Cardiac muscle cell (in vitro differentiated cells and primary cell): ENCODE measurements around the gene S100A6. TPM values are rescaled to one million over a fixed set of nuclear protein-coding genes. Genes with fewer than 3 reads are reported as not detected.

Experiments
- DNase-seq, 2 donors: peaks; one replicate each; pipeline versions ENCODE4 v3.0.0 to v3.0.0-alpha.2; 2010 to 2017; ENCODE audit warnings: low read depth in 1 of 2, low spot score in 1 of 2
- H3K27ac ChIP-seq: fragments of 200-600 bp; sonication (generic); 2 replicates; pipeline ENCODE4 v1.5.1; 2016
- H3K27me3 ChIP-seq: fragments of 200-600 bp; sonication (generic); 2 replicates; pipeline ENCODE4 v1.6.0; 2016; ENCODE audit warnings: control low read depth
- H3K36me3 ChIP-seq: fragments of 200-600 bp; sonication (generic); 2 replicates; pipeline ENCODE4 v1.5.1; 2016; ENCODE audit warnings: control low read depth
- H3K4me1 ChIP-seq: fragments of 200-600 bp; sonication (generic); 2 replicates; pipeline ENCODE4 v1.8.1; 2017; ENCODE audit warnings: low read depth, mild to moderate bottlenecking, mixed run types
- H3K4me3 ChIP-seq: fragments of 200-600 bp; sonication (generic); 2 replicates; pipeline ENCODE4 v1.5.1; 2016; ENCODE audit warnings: mild to moderate bottlenecking
- H3K9me3 ChIP-seq: fragments of 200-600 bp; sonication (generic); 2 replicates; pipeline ENCODE4 v1.5.1; 2017; ENCODE audit warnings: low read depth, mild to moderate bottlenecking, control low read depth
- polyA plus RNA-seq: library from polyadenylated mRNA; unstranded; fragments of >200 nt; fragmentation: Nextera tagmentation; extraction: Ambion mirVana; gene quantifications from 2 replicates; pipeline ENCODE4 v1.2.1, GENCODE V29; 2016
- total RNA-seq: library from RNA; depleted of rRNA; stranded (reverse); fragments of >200 nt; gene quantifications from 2 replicates; pipeline ENCODE4 v1.2.3, GENCODE V29; 2016
- TF ChIP-seq, protein P1 (sequence below): IDR thresholded peaks from 2 replicates; pipeline ENCODE4 v1.5.1; 2012; ENCODE audit warnings: low read depth, mild to moderate bottlenecking, low read length

S100A6 gene
- total and polyA plus RNA-seq, 2 experiments from 2014 or later, result 23.1 to 40.7 TPM

- Histone ChIP-seq H3K27ac (no peak overlapping the region), H3K4me1 (peaks cover 30% of the 10 kb centered on the region), H3K36me3 (no peaks in the 10 kb centered on the region), H3K4me3 (no peak overlapping the region), H3K27me3 (no peaks in the 10 kb centered on the region), H3K9me3 (no peaks in the 10 kb centered on the region)
- TF ChIP-seq, protein P1, sequence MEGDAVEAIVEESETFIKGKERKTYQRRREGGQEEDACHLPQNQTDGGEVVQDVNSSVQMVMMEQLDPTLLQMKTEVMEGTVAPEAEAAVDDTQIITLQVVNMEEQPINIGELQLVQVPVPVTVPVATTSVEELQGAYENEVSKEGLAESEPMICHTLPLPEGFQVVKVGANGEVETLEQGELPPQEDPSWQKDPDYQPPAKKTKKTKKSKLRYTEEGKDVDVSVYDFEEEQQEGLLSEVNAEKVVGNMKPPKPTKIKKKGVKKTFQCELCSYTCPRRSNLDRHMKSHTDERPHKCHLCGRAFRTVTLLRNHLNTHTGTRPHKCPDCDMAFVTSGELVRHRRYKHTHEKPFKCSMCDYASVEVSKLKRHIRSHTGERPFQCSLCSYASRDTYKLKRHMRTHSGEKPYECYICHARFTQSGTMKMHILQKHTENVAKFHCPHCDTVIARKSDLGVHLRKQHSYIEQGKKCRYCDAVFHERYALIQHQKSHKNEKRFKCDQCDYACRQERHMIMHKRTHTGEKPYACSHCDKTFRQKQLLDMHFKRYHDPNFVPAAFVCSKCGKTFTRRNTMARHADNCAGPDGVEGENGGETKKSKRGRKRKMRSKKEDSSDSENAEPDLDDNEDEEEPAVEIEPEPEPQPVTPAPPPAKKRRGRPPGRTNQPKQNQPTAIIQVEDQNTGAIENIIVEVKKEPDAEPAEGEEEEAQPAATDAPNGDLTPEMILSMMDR, result no peak
- DNase-seq, result no peak
Measured at GRCh38 chr1:153549741-153550397, 14.1 kb upstream of the S100A6 start.

DNA sequence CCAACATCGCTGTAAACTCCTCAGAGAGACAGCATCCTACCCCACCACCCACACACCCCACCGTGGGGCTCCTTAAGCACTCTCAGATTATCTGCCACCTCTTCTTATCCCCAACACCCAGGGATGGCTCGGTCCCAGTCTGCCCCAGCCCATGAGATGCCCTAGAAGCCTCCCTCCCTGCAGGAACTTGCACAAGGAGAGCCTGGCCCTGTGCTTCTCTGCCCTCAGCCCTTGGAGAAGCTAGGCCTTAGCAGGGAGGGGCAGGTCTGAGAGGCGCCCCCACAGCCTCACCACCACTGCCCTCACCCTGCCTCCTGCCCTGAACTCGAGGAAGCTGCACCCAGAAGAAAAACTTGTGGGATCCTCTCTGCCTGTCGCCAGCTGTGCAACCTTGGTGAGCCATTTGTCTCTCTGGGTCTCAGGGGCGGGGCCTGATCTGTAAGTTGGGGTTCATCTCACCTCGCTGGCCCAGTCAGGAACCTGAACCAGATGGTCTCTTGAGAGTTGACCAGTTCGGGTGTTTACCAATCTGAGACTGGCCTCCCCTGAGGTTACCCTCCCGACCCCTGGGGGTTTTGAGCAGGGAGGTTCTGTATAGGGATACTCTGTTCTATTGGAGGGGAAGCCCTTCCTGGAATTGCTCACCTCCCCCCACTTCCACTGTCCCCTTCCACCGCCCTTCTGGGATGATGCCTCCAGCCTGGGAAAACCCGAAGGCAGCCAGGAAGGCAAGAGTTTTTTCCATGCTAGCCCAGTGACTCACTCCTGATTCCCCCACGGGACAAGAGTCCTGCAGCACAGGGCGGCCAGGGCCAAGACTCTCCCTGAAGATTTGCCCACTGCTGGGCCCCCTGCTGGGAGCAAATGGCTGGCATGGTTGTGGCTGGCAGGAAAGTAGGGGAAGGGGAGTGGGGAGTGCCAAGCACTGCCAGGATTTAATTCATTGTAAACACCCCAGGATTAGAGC lies 13.2 kb upstream of the S100A6 start, which contains the start of gene S100A3:
Gene S100A3, minus strand, starts transcription at position 537 of the 967 bp plus-strand sequence. CDS start 773 bp downstream, outside the sequence.
- no peak within 1 kb of the TSS for H3K4me3 ChIP-seq
- no peaks in the 10 kb centered on the region for H3K27me3 ChIP-seq
- no peaks in the 10 kb centered on the region for H3K36me3 ChIP-seq
- DNase-seq, result peak in 1 of 2 donors; percentile 90
- H3K9me3 ChIP-seq, result no peaks in the 10 kb centered on the region
- H3K27ac ChIP-seq, result no peak within 1 kb of the TSS
- TF ChIP-seq, protein P1, result peak; percentile 41
- peaks cover 34% of the 10 kb centered on the region for H3K4me1 ChIP-seq

DNA sequence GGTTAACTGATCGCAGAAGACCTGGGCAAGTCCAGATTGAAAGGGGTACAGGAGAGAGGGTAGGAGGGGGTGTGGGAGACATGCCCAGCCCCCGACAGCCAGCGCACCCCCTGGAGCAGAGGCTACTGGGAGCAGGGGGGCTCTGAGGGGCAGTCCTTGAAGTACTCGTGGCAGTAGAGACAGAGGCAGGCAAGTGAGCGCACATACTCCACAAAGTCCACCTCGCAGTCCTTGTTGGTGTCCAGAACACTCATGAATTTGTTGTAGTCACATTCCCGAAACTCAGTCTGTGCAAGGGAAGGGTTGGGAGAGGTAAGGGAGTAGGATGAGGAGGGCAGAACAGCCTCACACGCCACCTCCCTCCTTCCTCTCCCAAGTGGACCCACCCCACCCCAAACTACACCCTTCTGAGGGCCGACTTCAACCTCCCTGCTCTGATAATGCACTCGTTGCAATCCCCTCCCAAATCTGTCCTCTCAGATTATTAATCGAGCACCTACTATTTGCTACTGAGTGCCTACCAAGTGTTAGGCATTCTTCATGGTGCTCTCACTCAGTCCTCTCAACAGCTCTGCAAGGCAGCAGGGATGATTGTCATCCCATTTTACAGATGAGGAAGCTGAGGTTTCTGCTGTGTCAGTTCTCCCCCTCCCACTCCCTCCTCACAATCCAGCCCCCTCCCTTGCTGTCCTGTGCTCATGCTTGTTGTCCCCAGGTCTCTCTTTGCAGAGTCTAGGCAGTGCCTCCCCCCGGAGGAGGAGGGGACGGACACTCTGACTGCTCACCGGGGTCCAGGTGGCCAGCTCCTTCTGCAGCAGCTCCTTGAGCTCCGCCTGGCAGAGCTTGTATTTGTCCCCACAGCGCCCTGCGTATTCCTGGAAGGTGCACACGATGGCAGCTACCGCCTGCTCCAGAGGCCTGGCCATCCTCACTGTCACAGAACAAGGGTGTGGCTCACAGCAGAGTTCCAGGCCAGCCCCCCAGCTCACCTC lies 12.1 kb upstream of the S100A6 start:
- H3K4me3 ChIP-seq, result no peak overlapping the region
- H3K4me1 ChIP-seq, result peaks cover 24% of the 10 kb centered on the region
- H3K27ac ChIP-seq, result no peak overlapping the region
- TF ChIP-seq, protein P1, result no peak
- H3K27me3 ChIP-seq, result no peaks in the 10 kb centered on the region
- H3K9me3 ChIP-seq, result no peaks in the 10 kb centered on the region
- no peaks in the 10 kb centered on the region for H3K36me3 ChIP-seq
- DNase-seq, result peak in 1 of 2 donors; percentile 19

DNA sequence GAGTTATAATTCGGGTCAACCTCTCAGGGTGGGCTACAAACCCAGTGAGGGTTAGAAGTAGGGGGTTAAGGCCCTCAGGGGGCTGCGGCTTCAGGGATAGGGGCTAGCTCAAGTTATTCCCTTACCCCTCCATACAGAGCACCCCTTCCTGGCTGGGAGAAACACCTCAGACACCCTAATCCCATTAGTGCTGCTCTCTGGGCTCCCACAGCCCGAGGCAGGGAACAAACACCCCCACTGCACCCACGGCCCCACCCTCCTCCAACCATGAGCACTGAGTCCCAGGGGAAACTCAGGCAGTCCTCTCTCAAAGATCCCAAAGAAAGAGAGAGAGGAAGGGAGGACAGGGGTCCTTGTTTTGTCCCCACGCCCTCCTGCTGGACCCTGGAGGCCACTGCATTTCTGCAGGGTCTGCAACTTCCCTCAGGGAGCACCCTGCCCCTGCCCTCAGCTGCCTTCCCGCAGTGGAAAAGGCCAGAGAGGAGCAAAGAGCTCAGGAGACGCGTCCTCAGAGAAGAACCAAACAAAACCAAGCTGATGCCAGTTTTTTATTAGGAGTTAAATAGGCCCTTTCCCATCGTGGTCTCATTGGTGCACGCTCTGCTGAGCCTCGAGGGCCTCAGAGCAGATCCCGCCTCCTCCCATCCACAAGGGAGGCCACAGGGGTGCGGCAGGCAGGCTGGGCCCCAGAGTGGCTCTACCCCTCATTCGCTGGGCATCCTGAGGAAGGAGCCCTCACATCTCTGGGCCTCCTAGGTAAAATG lies 11.2 kb upstream of the S100A6 start:
- H3K27me3 ChIP-seq, result no peaks in the 10 kb centered on the region
- TF ChIP-seq, protein P1, result no peak
- H3K36me3 ChIP-seq, result no peaks in the 10 kb centered on the region
- no peak for DNase-seq
- peaks cover 24% of the 10 kb centered on the region for H3K4me1 ChIP-seq
- H3K4me3 ChIP-seq, result no peak overlapping the region
- H3K9me3 ChIP-seq, result no peaks in the 10 kb centered on the region
- peak overlapping the region; percentile 89 for H3K27ac ChIP-seq
